ENCODE results near the gene COL1A1.

DNA sequence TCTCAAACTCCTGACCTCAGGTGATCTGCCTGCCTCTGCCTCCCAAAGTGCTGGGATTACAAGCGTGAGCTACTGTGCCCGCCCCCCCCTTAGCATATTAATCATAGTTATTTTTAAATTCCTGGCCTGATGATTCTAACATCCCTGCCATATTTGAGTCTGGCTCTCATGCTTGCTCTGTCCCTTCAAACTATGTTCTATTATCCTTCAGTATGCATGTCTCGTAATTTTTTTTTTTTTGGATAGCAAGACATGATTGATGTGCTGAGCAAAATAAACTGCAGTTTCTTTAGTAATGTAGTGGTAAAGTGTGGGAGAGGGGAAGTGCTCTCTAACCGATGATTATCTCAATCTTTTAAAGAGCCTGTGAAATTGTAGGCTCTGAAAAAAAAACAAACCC is 38.5 kb upstream of the COL1A1 start:
- TF ChIP-seq, protein P1, sequence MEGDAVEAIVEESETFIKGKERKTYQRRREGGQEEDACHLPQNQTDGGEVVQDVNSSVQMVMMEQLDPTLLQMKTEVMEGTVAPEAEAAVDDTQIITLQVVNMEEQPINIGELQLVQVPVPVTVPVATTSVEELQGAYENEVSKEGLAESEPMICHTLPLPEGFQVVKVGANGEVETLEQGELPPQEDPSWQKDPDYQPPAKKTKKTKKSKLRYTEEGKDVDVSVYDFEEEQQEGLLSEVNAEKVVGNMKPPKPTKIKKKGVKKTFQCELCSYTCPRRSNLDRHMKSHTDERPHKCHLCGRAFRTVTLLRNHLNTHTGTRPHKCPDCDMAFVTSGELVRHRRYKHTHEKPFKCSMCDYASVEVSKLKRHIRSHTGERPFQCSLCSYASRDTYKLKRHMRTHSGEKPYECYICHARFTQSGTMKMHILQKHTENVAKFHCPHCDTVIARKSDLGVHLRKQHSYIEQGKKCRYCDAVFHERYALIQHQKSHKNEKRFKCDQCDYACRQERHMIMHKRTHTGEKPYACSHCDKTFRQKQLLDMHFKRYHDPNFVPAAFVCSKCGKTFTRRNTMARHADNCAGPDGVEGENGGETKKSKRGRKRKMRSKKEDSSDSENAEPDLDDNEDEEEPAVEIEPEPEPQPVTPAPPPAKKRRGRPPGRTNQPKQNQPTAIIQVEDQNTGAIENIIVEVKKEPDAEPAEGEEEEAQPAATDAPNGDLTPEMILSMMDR (IDR thresholded peaks at IDR 0.05), result no peak
- TF ChIP-seq POLR2A (IDR thresholded peaks at IDR 0.05), result no peak
